Activated T-helper 9 cell treated with anti-CD3 and anti-CD28 coated beads, Interleukin-2, amount 50 U/mL, for 16 hours (primary cell): ENCODE results near the gene DPM2.

Source experiments
- DNase-seq: peaks from one replicate; pipeline ENCODE4 v3.0.0-alpha.2; 2020; ENCODE audit warnings: low read depth

Gene DPM2

GRCh38 chr9:127936347-127936852 lies 1.3 kb downstream of the DPM2 start:
- no peak for DNase-seq

GRCh38 chr9:127935765-127936221 lies 1.9 kb downstream of the DPM2 start:
- DNase-seq, result no peak

- DNase-seq, result no peak
Observed at GRCh38 chr9:127934986-127935385, 2.7 kb downstream of the DPM2 start.

DNA sequence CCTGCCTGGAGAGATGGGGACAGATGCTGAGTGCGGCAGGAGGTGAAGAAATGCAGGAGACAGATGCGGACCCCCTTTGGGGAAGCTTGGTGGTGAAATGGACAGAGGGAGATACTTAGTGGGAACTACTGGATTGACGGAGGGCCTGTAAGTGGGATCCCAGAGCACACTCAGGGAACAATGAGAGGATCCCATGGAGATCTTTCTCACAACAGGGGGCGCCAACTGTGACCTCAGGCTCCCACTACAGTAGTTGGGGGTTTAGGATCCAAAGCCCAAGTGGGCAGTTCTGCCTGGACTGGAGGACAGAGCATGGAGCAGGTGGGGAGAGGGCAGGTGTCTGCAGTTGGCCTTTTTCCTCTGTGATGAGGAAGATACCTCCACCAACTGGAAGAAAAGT lies 3.4 kb downstream of the DPM2 start:
- no peak for DNase-seq

DNA sequence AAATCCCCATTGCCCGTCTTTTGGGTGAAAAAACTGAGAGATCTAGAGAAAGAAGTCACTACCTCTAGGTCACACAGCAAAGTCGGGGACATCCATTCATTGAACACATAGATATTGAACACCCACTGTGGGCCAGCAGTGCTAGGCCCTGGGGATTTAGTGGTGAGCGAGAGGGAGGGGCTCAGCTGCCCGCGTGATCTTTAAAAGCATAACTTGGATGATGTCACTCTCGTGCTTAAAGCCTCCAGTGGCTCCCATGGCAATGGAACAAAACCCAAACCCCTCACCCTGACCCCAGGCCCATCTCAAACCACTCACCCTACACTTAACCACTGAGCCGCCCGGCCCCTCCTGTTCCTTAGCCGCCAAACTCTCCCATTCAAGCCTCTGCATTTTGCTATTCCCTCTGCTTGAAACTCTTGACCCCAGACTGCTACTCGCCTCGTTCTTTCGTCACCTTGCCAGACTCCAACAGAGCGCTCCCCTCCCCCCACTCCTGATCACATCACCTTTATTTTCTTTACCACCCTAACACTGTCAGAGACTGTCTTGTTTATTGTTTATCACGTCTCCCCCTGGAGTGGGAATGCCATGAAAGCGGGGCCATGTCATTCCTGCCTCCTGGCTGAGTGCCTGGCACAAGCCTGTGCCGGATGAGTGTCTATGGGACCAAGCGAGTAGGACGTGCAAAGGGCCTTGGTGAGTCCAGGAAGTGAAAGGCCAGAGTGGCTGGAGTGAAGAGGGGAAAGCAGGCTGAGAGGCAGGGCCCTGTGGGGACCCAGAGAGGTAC lies 6.4 kb downstream of the DPM2 start:
- no peak for DNase-seq

- peak; percentile 67 for DNase-seq
Observed at GRCh38 chr9:127930231-127931091, 7.2 kb downstream of the DPM2 start, which contains the start of gene PIP5KL1. Gene PIP5KL1, minus strand, starts transcription at chr9:127930777. Its CDS starts 25 bp downstream, at chr9:127930752.

GRCh38 chr9:127929625-127929979 lies 8.1 kb downstream of the DPM2 start:
- no peak for DNase-seq

DNA sequence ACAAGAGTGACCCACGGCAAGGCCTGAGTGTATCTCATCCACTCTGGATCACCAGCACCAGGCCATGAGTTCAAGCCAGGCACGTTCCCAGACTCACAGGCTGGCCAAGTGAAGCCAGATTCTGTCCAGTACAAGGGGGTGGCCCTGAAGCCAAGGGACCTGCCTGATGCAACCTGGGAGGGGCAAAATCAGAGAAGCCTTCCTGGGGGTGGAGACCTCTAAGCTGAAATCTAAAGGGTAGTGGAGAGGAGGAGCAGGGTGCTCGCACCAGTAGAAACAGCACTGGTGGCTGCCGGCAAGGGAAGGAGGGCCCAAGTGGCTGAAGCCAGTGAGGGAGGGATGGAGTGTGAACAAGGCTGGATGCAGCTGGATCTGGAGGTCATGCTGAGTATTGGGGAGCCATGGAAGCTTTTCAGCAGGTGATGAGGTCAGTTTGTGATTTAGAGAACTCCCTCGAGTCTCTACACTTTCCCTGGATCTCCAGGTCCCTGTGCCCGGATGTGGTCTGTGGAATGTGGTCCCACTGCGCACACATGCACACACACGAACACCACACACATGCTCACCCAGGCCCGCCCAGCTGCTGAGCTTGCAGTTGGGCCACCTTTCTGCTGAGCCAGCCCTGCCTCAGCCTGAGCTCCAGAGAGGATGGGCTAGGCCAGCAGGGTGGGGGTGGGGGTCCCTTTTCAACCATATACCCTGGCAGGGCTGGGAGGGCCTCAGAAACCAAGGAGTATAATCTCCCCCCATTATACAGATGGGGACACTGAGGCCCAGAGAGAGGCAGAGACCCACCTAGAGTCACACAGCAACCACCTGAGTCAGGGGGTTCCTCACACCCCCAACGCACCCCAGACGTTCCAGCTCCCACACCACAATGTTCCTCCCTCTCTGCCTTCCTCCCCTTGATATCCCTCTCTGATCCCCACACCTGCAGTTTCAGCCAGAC lies 8.7 kb downstream of the DPM2 start:
- no peak for DNase-seq

DNA sequence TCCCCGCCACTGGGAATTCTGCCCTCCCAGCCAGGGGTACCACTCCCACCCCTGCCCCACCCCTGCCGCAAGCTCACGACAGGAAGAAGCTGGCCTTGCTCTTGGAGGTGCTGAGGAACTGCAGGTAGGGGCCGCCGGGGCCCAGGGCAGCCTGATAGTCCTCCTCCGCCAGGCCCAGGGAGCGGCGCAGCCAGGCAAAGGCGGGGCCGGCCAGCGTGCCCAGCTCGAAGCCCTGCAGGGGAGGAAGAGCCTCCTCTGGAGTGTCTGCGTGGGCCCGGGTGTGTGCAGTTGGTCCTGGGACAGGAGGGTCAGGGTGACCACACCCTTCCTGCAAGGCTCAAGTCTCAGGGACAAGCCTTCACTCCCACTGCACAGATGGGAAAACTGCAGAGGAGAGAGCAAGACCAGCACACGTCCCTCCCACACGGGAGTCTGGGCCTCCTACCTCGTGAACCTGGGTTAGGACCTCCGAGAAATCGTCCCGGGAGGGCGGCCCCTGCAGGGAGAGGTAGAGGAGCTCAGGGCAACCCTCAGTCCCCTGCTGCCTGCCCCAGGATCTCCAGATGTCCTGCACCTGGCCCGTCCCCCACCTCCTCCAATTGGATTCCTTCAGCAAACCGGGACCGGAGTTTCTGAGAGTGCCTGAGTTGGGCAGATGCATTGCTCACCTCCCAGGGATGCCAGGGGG lies 9.5 kb downstream of the DPM2 start:
- DNase-seq, result no peak

DNA sequence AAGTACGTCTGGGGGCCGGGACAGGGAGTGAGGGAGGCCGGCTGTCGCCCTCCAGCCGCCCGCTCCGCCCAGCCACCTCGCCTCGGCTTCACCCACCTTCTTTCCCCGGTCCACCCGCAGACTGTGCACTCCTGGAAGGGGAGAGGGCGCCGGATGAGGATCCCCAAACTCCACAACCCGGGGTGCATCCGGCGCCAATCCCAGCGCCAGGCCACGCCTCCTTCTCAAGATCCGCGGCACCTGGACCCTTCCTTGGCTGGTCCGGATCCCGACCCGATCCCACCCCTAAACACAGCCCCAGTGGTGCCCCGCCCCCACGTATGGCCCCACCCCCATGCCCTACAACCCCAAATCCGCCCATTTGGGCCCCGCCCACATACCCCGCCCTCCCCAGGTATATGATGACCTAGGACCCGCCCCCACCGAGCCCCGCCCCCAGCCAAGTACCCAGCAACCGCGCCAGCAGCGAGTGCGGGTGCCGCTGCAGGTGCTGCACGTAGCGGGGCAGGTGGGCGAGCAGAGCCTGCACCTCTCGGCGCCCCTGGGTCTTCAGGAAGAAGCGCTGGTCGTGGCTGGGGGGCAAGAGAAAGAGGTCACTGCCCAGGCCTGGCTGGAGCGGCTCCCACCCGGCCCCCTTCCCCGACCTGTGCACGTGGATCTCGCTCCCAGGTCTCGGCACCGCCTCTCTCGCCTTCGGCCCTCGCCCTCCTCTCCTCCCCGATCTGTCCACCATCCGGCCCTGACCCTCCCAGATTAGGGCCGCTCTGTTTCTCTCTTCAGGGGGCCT lies 10.3 kb downstream of the DPM2 start:
- DNase-seq, result peak; percentile 67

DNA sequence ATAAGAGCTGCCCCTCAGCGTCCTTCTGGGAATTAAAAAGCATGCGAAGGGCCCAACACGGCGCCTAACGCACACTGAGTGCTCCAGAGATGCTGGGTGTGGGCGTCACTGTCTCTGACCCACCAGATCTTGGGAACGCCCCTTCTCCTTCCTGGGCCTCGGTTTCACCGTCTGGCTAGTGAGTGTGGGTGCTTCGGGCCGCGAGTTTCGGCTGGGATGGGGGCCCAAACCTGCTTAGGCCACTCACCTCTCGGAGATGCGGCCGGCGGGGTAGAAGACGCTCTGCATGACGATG lies 10.8 kb downstream of the DPM2 start:
- DNase-seq, result no peak

GRCh38 chr9:127925959-127926905 lies 11.4 kb downstream of the DPM2 start:
- DNase-seq, result no peak

DNA sequence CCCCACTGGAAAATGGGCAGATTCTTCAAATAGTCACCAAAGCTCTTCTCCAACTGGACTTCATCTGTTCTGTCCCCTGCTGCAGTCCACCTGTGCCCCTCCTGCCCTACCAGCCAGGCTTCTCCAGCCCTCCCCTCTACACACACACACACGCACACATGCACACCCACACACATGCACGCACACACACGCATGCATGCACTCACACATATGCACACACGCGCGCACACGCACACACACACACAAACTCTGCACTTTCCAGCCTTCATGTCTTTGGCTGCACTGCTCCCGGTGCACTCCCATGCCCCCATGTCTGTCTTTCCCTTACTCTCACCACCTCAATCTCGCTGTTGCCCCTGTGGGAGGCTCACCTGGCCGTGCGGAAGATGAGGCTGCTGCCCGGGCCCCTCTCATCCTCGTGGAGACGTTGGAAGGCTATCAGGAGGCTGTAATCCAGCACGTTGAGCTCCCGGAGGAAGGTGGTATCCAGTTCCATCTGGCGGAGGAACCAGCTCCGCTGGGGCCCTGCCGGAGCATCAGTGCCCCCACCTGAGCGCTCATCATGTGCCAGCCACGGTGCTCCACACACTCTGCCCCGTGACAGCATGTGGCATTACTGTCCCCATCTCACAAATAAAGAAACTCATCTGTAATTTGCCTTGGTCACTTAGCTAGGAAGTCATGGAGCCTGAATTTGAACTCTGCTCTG lies 12.8 kb downstream of the DPM2 start:
- DNase-seq, result no peak

- DNase-seq, result no peak
Observed at GRCh38 chr9:127923771-127924170, 13.9 kb downstream of the DPM2 start.

DNA sequence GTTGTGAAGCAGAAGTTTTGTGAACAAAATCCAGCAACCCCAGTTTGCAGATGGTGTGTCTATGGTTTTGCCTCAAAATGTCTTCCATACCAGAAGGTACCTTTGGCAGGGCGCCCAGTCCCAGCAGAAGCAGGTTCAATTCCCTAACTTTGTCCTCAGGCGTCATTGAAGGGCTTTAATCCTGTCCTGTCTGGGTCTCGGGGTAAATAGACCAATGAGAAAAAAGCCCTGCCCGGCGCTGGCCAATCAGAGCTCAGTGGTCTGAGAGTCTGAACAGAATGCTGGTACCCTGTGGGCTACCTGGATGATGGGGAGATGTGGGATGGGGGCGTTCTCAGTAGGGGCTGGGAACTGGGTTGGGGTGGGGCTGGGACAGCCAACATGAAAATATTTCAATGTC lies 14.6 kb downstream of the DPM2 start:
- no peak for DNase-seq

- DNase-seq, result peak; percentile 71
Observed at GRCh38 chr9:127921557-127922120, 16.0 kb downstream of the DPM2 start.

GRCh38 chr9:127920794-127921193 lies 16.9 kb downstream of the DPM2 start:
- no peak for DNase-seq

DNA sequence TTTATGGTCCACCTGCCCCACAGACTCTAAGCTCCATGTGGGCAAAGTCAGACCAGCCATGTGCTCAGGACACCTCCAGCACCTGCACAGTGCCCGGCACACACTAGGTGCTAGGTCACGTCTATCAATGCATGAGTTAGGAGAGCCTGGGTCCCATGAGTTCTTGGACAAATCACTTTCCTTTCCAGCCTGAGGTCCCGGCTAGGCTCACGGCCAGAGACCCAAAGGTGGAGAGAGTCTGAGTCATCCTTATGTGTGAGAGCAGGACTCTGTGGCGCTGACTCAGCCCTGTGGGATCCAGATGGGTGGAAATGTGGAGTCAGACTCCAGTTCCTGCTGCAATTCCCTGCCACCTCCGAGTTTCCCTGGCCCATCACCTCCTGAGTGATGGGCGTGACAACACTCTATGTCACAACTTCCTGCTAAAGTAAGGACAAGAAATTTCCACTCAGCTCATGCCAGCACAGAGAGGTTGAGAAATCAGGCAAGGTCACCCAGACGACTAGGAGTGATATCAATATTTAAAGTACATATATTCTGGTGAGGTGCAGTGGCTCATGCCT lies 18.3 kb downstream of the DPM2 start:
- DNase-seq, result no peak
